ENCODE results near the gene KBTBD13.

DNA sequence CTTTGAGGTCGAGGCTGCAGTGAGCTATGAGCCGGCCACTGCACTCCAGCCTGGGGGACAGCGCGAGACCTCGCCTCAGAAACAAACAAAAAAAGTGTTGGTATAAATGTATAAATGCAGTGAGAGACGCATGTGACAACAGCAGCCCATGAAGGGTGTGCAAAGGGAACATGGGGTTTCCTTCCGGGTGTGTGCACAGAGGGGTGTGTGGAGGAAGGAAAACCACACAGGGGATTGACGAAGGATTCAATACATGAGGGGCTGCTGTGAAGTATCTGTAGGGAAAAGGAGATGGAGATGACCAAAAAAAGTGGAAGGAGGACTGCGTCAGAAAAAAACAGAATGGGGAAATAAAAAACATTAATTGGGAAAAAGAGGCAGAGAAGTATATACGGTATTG lies 48.2 kb upstream of the KBTBD13 start:
- TF ChIP-seq, protein P1, sequence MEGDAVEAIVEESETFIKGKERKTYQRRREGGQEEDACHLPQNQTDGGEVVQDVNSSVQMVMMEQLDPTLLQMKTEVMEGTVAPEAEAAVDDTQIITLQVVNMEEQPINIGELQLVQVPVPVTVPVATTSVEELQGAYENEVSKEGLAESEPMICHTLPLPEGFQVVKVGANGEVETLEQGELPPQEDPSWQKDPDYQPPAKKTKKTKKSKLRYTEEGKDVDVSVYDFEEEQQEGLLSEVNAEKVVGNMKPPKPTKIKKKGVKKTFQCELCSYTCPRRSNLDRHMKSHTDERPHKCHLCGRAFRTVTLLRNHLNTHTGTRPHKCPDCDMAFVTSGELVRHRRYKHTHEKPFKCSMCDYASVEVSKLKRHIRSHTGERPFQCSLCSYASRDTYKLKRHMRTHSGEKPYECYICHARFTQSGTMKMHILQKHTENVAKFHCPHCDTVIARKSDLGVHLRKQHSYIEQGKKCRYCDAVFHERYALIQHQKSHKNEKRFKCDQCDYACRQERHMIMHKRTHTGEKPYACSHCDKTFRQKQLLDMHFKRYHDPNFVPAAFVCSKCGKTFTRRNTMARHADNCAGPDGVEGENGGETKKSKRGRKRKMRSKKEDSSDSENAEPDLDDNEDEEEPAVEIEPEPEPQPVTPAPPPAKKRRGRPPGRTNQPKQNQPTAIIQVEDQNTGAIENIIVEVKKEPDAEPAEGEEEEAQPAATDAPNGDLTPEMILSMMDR (IDR thresholded peaks at IDR 0.05) = no peak
- no peak for TF ChIP-seq POLR2A (IDR thresholded peaks at IDR 0.05)
- TF ChIP-seq EP300 (IDR thresholded peaks at IDR 0.05; ENCODE audit: low read depth) = no peak
- no peak for TF ChIP-seq POLR2AphosphoS5 (IDR thresholded peaks at IDR 0.05)

Data from transverse colon (tissue), 4 donors.